B cell (primary cell): ENCODE data around the gene MPPED2. TPM values are rescaled to one million over a fixed set of nuclear protein-coding genes. Genes with fewer than 3 reads are reported as not detected.

Experiments
- ATAC-seq: fragments of 200-7000 bp; cut with Tn5 transposase; one replicate; pipeline ENCODE4 v1.10.0; 2021; ENCODE audit warnings: low read depth, mild to moderate bottlenecking, moderate number of reproducible peaks, moderate library complexity
- CTCF ChIA-PET: fragments of 350-600 bp; sonication (Branson Sonifier 250); formaldehyde crosslinking; loops from one replicate; lab custom pipeline; 2021; ENCODE audit warnings: antibody characterized with exemption, inconsistent platforms; lab: Charles Lee
- POLR2A ChIA-PET: fragments of 350-600 bp; sonication (Branson Sonifier 250); formaldehyde crosslinking; loops from one replicate; lab custom pipeline; 2021; ENCODE audit warnings: antibody characterized with exemption; lab: Charles Lee
- DNase-seq: peaks from one replicate; pipeline ENCODE4 v3.0.0; 2013
- H2AFZ ChIP-seq: 2 replicates; pipeline ENCODE4 v1.6.1; 2012; ENCODE audit warnings: mild to moderate bottlenecking, low read depth, low read length; ENCODE audit not compliant: insufficient read depth, poor library complexity, severe bottlenecking
- H3K27ac ChIP-seq, 2 donors: 1 replicate in 1 of 2; 2 replicates in 1 of 2; pipeline ENCODE4 v1.5.1; 2012 to 2013; ENCODE audit warnings: low read length in 2 of 2, mild to moderate bottlenecking in 2 of 2, moderate library complexity in 1 of 2
- H3K27me3 ChIP-seq, 4 experiments: fragments of 200-600 bp in 1 of 4; sonication (generic) in 1 of 4; replicated peaks in 1 of 4; 1 replicate in 2 of 4; 2 replicates in 2 of 4; pipeline versions ENCODE4 v1.6.1 to v1.7.0; 2013 to 2016; ENCODE audit warnings: low read length in 3 of 4, mild to moderate bottlenecking in 2 of 4, mixed read lengths in 1 of 4, moderate library complexity in 1 of 4; ENCODE audit not compliant: insufficient read depth in 4 of 4, control insufficient read depth in 3 of 4; ENCODE audit errors: control extremely low read depth in 1 of 4
- H3K36me3 ChIP-seq, 2 experiments: replicated peaks in 1 of 2; 1 replicate in 1 of 2; 2 replicates in 1 of 2; pipeline versions ENCODE4 v1.6.1 to v1.7.1; 2013; ENCODE audit warnings: low read length in 1 of 2; ENCODE audit not compliant: insufficient read depth in 2 of 2, control insufficient read depth in 1 of 2; ENCODE audit errors: control extremely low read depth in 1 of 2, extremely low read depth in 1 of 2
- H3K4me1 ChIP-seq, 2 donors: fragments of 200-600 bp in 1 of 2; sonication (generic) in 1 of 2; 1 replicate in 1 of 2; 2 replicates in 1 of 2; pipeline versions ENCODE4 v1.5.1 to v1.6.1; 2013 to 2017; ENCODE audit warnings: low read length in 2 of 2; ENCODE audit not compliant: control insufficient read depth in 2 of 2, insufficient read depth in 2 of 2
- H3K4me2 ChIP-seq: replicated peaks from 2 replicates; pipeline ENCODE3; 2012; ENCODE audit warnings: mild to moderate bottlenecking, low read depth, low read length; ENCODE audit not compliant: poor library complexity, severe bottlenecking
- H3K4me3 ChIP-seq, 5 experiments: fragments of 200-600 bp in 1 of 5; sonication (generic) in 1 of 5; 1 replicate in 3 of 5; 2 replicates in 2 of 5; pipeline versions ENCODE4 v1.5.1 to v1.7.0; 2011 to 2016; ENCODE audit warnings: low read length in 4 of 5, mild to moderate bottlenecking in 4 of 5, low read depth in 2 of 5, control low read depth in 1 of 5, moderate library complexity in 1 of 5; ENCODE audit not compliant: insufficient read depth in 1 of 5; ENCODE audit errors: control extremely low read depth in 1 of 5, extremely low read depth in 1 of 5
- H3K79me2 ChIP-seq: fragments of 200-600 bp; sonication (generic); one replicate; pipeline ENCODE4 v1.6.0; 2016; ENCODE audit warnings: low read length; ENCODE audit not compliant: control insufficient read depth, insufficient read depth
- H3K9ac ChIP-seq: fragments of 200-600 bp; sonication (generic); 2 replicates; pipeline ENCODE4 v1.6.1; 2017; ENCODE audit warnings: mild to moderate bottlenecking, low read length, moderate library complexity
- H3K9me3 ChIP-seq, 3 donors: one replicate each; pipeline versions ENCODE4 v1.6.1 to v1.7.1; 2013; ENCODE audit warnings: low read length in 2 of 3; ENCODE audit not compliant: control insufficient read depth in 2 of 3, insufficient read depth in 1 of 3; ENCODE audit errors: control extremely low read depth in 1 of 3
- H4K20me1 ChIP-seq: 2 replicates; pipeline ENCODE4 v1.6.0; 2012; ENCODE audit warnings: mild to moderate bottlenecking, low read length; ENCODE audit not compliant: insufficient read depth, control insufficient read depth, poor library complexity, severe bottlenecking
- H3K27ac Mint-ChIP-seq: one replicate; pipeline ENCODE4 v1.8.0; 2021; ENCODE audit warnings: mixed read lengths
- H3K27me3 Mint-ChIP-seq: one replicate; pipeline ENCODE4 v1.8.0; 2021; ENCODE audit warnings: mixed read lengths
- H3K4me1 Mint-ChIP-seq: one replicate; pipeline ENCODE4 v1.8.0; 2021; ENCODE audit warnings: mixed read lengths
- H3K4me3 Mint-ChIP-seq: one replicate; pipeline ENCODE4 v1.8.0; 2021; ENCODE audit warnings: mixed read lengths
- H3K9me3 Mint-ChIP-seq: one replicate; pipeline ENCODE4 v1.8.0; 2022; ENCODE audit warnings: mixed read lengths; ENCODE audit not compliant: insufficient read depth
- CTCF ChIP-seq: fragments of 200-600 bp; IDR thresholded peaks from one replicate; pipeline ENCODE4 v1.8.0; 2022; ENCODE audit warnings: antibody characterized with exemption, mild to moderate bottlenecking
- EZH2 ChIP-seq: IDR thresholded peaks from 2 replicates; pipeline ENCODE4 v1.6.1; 2012; ENCODE audit warnings: borderline replicate concordance, low read depth, mild to moderate bottlenecking, moderate library complexity, low read length; ENCODE audit not compliant: insufficient read depth, poor library complexity, severe bottlenecking
- intact Hi-C: fragments of 100-400 bp; cut with micrococcal nuclease; formaldehyde crosslinking; loops from one replicate; pipeline ENCODE4 v1.10.0; 2022
- polyA plus RNA-seq: library from polyadenylated mRNA; depleted of rRNA; stranded (reverse); fragments of >200 nt; gene quantifications from 2 replicates; pipeline ENCODE4 v1.2.3, GENCODE V29; 2012
- total RNA-seq, 2 donors: library from RNA; stranded (reverse); fragments of 120-200 nt in 1 of 2; gene quantifications; 1 replicate in 1 of 2; 2 replicates in 1 of 2; pipeline versions ENCODE4 v1.2.3 to v1.2.4, GENCODE V29; 2013 to 2022

MPPED2 gene
- total and polyA plus RNA-seq, 2 donors (not counting 1 experiment from before 2014, with no cell fraction given): 0.70 to 1.1 TPM

DNA sequence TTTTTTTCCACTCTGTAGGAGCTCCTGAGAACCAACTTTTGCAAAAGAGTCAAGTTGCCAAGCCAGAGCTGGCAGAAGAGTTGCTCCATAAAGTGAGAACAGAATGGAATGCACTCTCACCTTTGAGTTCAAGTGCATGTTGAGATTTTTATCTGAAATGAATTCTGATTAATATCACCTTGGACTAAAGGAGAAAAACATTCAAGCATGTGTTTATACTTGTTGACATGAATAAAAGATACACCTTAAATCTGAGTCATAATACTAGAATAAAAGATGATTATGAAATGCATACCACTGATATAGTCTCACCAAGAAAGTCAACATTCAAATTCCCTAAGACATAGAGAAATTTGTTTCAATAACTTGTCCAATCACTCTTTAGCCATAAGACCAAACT is 225.4 kb downstream of the MPPED2 start:
- DNase-seq (no peak), ATAC-seq (no peak)
- TF ChIP-seq CTCF (no peak), EZH2 (no peak)
- H3K9me3 Mint-ChIP-seq: no peaks in the 10 kb centered on the region
- Histone ChIP-seq H3K4me1 (no peaks in the 10 kb centered on the region), H3K36me3 (no peaks in the 10 kb centered on the region), H3K4me3 (no peak overlapping the region), H3K9me3 (no peaks in the 10 kb centered on the region), H3K27ac (no peak overlapping the region), H2AFZ (no peak overlapping the region), H3K4me2 (no peak overlapping the region), H3K27me3 (no peaks in the 10 kb centered on the region), H3K9ac (no peak overlapping the region), H4K20me1 (no peaks in the 10 kb centered on the region), H3K79me2 (no peaks in the 10 kb centered on the region)
- H3K4me1 Mint-ChIP-seq: no peaks in the 10 kb centered on the region
- CTCF ChIA-PET: no interaction called here
- POLR2A ChIA-PET: no interaction called here
- intact Hi-C loops: no loop called here
- H3K4me3 Mint-ChIP-seq: no peak overlapping the region
- no peak overlapping the region for H3K27ac Mint-ChIP-seq
- H3K27me3 Mint-ChIP-seq: peaks cover 21% of the 10 kb centered on the region
